Superior temporal gyrus (tissue), 1 donor: ENCODE measurements around the gene ROR1.

Experiments
- DNase-seq: peaks from one replicate; pipeline ENCODE4 v3.0.0-alpha.2; 2016; ENCODE audit errors: extremely low spot score

The ROR1 gene

DNA sequence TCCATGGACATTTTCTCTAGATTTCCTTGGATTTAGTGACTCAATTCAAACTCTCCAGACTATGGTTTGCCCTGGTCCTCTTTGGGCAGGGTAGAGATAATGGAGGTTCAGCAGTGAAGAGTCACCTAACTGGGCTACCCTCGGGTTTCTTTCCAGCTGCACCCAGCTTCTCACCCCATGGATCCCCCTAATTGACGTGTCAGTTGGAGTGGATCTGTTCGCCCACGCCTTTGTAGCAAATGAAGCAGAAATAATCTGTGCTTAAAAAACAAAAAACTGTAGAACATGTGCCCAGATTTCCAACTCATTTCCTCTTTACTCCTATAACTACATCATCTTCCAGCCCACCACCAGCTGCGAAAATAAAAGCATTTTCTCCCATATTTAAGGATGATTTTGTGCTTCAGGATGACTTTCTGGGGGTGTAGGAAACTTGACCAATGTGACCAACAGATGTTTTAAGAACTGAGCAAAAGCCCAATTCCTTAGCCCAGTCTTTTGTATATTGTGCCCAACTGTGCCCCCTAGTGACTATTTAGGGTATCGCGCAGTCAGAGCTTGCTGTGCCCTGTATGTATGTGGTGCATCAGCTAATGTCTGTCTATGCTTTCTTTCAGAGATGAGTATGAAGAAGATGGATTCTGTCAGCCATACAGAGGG lies 363.1 kb downstream of the ROR1 start:
- DNase-seq = peak; percentile 98

DNA sequence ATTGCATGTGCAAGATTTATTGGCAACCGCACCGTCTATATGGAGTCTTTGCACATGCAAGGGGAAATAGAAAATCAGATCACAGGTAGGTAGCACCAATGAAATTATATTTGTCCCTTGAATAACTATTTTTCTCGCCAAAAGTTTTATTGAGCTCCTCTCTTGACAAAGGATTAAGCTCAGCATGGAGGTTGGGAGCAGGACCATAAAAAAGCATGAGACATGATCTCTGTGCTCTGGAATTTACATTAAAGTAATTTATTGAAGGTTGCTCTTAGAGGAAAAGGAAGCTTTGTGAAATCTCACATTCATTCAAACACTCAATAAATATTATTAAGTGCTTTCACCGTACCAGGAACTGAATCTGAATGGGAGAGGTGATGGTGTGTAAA lies 363.6 kb downstream of the ROR1 start:
- DNase-seq = no peak

DNA sequence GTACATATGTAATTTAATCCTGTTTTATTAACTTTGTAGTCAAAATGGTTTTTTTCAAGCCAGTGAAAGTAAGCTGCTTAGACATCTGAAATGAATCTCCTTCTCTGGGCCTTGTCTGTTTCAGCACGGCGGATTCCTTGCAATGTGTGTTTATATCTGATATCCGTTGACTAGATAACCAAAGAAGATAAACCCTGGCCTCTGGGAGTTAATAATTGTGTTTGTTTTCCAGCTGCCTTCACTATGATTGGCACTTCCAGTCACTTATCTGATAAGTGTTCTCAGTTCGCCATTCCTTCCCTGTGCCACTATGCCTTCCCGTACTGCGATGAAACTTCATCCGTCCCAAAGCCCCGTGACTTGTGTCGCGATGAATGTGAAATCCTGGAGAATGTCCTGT lies 366.1 kb downstream of the ROR1 start:
- no peak for DNase-seq

DNA sequence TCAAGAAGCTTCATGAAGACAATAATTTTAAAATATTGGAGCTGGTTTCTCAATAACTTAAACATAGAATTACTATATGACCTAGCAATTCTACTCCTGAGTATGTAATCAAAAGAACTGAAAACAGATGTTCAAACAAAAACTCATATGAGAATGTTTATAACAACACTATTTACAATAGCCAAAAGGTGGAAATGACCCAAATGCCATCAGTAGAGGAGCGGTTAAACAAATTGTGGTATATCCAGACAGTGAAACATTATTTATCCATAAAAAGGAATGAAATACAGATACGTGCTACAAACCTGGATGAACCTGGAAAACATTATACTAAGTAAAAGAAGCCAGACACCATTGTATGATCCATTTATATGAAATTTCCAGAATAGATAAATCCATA lies 366.8 kb downstream of the ROR1 start:
- DNase-seq = no peak

DNA sequence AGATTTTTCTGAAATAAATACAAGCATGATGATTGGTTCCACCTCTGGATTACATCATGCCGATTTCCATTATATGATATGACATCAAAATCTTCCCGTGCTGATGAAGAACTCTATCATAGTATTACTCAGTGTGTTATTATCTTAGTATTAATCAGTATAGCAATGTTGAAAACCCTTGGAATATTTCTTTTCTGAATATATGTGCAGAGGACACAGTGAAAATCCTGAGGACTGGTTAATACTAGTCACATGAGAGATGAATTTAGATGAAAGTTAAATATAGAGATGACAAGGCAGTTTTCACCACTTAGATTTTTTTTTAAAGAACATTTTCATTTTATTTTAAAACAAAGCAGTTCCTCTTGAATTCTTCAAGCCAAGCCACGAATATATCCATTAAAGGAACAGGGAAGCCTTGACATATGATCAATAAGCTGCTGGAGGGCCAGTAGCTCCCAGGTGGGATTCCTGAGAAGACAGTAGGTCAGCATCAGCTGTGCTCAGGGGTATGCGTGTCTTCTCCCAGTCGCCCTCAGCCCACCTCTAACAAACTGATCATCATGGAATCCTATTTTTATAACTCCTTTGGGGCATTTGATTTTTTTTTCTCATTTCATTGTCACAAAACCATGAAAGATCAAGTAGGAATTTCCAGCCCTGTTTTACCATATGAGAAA lies 373.4 kb downstream of the ROR1 start:
- DNase-seq = no peak

DNA sequence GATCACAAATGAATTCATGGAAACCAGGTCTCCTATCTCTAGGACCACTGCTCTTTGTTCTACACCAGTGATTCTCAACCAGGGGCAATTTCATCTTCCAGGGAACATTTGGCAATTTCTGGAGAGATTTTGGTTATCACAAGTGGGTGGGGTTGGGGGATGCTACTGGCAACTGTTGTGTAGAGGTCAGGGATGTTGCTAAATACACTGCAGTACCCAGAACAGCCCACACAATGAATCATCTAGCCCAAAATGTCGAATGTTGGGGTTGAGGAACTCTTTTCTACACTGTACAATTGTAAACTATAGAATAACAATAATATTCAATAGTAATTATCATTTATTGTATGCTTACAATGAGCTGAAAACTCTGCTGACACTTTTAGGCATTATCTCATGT lies 373.9 kb downstream of the ROR1 start:
- no peak for DNase-seq

DNA sequence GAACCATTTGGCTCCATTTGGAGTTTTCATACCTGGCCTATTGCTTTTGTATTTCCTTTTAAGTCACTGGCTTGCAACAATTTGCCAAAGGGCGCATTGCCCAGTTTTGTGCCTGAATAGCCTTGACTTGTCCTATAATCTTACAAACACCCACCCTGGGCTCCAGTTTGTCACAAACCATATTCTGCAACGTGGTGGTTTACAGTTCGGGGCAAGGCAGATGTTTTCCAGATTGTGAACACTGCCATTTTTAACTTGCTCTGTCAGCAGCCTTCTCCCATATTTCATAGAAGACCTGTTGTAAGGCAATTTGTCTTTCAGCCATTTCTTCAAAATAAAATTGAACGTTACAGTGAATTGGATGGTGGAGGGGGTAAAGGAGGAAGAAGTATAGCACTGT lies 376.4 kb downstream of the ROR1 start:
- no peak for DNase-seq

DNA sequence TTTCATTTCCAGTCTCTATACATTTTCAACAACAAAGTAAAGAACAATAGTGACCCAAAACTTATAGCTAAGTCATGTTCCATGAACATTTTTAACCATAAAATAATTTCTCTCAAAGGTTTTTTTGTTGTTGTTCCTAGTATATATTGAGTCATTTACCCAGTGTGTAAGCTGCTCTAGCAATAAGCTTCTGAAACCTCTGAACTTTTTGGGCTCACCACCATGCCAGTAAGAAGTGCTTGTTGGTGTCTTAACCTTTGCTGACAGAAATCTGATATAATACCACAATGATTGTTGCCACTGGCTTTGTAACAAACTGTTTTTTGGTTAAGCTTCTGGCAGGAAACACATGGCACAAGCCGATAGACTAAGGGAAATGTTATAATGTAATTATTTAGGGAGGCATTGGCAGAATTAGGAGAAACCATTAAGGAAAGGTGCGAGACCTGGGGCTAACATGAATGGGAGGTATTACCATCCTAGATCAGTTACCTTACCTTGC lies 377.0 kb downstream of the ROR1 start:
- DNase-seq = no peak

DNA sequence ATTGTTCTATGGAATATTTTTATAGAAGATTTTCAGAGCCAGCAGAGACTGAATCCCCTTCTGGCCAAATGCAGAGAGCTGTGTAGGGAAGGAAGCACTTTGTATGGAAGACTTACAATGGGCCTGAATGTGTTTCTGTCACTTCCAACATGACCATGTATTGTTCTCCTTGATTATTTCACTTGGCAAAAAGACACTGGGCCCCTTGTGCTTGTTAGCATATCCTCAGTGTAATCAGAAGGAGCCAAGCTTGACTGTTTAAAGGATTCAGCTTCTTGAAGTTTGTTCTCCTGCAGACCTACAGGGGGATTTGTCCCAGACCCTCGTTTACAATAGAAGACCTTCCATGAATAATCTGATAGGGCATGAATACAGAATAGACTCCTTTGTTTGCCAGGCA lies 381.5 kb downstream of the ROR1 start:
- peak; percentile 84 for DNase-seq

DNA sequence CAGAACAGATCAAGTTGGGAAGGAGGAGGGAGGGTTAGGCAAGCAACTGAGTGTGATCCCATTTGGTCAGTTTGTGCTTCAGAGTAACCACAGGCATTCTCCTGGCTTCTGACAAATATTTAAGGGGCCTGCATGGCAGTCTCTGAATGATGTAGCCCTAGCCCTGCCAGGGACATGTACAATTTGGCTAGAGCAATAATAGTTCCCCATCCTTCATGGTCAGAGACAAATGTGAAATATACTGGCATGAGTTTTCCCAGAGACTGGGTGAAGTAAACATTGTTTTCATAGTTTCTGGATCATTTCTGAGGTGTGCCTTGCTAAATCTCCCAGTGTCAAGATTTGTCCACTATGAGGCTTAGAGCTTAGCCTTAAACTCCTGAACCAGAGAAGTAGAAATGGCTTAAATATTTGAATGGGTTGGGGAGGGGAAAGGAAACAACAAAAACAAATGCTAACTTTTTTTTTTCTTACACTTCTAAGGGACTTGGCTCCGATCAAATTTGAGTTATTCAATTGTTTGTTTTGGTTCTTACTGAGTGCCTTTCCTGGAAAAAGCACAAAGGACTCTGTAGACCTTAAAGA lies 387.6 kb downstream of the ROR1 start:
- DNase-seq = no peak

DNA sequence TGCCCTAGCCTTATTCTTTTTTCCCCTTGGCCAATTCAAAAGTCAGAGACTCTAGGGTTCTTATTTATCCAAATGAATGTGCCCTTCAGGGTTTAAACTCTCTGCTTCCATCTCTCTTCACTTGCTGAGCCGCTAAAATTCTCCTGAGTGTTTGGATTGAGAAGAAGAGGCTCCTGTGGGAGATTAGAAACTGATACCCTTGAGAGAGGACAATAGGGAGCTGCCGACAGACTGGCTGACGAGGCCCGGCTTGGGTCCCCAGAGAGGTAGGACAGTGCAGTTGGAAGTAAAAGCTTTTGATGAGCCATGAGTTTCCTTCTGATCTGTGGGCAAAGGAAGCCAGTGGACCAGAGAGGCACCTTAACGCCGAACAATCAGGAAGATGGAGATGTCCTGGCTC lies 388.3 kb downstream of the ROR1 start:
- no peak for DNase-seq

DNA sequence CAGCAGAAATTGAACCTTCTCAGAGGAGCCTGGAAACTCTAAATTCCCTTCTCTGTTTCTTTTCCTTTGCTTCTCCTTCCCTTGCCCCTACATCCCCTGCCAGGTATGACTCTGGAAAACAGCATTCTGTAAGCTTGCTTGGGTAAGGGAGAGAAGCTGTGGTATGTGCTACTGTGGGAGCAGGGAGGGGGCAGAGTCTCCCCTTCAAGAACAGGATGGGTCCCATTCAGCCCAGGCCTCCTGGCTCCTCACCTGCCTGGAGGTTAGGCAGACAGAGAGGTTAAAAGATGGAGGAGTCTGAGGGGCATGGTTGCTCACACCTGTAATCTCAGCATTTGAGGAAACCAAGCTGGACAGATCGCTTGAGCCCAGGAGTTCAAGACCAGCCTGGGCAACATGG lies 389.0 kb downstream of the ROR1 start:
- no peak for DNase-seq

DNA sequence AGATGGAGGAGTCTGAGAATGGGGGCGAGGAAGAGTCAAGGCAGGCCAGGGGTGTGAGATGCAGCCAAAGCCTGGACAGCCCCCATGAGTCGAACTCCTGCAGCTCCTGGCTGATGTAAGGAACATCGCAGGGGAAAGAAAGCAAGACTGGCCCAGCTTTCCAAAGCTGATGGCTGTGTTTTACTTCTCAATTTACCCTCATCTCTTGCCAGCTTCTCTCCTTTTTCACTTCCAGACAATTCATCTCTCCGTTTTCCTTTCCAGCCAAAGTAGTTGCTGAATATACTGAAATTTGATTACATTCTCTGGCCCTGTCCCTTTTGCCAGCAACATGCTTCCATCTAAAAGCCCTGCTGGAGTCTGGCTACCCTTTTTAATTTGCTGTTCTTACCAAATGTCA lies 389.6 kb downstream of the ROR1 start:
- no peak for DNase-seq

DNA sequence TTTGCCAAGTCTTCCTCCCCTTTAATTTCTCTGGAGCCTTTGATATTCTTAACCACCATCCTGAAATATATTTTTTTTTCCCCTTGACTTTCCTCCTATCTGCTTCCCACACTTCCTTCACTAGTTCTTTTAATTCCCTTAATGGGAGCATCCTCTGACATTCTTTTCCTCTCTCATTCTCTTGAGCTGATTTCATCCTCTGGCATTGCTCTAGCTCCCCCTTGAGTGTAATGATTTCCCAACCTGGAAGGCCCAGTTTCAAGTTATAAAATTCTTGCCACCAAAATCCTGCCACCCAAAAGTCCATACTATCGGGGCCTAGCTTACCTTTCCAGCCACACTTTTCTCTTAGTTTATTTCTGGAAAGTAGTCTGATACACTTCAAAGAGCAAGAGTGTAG lies 390.2 kb downstream of the ROR1 start:
- peak; percentile 75 for DNase-seq

DNA sequence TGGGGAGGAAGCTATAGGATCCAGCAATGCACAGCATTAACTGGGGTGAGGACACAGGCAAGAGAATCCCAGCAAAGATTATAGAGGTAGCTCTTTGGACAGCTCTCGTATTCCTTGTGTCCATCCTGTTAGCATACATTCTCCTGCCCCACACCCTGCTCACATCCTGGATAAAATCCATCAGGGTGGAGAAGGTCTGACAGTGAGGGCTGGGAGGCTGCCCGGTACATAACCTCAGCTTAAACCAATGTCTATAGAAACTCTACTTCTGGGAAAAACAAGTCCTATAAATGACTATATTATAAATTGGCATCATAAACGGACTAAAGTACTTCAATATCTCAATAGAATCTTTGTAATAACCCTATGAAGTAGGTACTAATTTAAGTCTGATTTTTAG lies 392.8 kb downstream of the ROR1 start:
- DNase-seq = no peak

DNA sequence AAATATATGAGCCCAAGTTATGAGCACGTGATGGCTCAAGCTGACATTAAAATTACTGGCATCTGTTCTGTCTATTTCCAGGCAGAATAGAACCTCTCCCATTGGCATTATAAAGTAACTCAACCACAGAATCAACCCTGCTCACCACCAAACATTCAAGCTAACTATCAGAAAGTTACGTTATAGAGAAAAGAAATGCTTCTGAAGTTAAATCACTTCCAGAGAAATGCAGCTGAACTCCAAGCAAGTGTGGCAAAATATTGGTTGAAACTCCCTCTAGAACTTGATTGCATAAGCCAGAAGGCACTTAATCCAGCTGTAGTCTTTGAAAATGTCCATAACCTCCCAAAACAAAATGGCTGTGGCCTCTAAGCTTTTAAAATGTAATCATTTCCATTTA lies 393.4 kb downstream of the ROR1 start:
- DNase-seq = no peak

DNA sequence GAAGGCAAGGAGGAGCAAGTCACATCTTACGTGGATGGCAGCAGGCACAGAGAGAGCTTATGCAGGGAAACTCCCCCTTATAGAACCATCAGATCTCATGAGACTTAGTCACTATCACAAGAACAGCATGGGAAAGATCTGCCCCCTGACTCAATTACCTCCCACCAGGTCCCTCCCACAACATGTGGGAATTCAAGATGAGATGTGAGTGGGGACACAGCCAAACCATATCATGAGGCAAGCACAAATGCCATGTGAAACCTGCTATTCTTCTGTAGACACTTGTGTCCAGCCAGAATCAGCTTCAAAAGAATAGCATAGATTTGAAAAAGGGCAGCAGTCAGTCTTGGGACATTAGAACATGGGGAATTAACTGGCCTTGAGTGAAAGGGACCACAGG lies 397.4 kb downstream of the ROR1 start:
- DNase-seq = no peak

DNA sequence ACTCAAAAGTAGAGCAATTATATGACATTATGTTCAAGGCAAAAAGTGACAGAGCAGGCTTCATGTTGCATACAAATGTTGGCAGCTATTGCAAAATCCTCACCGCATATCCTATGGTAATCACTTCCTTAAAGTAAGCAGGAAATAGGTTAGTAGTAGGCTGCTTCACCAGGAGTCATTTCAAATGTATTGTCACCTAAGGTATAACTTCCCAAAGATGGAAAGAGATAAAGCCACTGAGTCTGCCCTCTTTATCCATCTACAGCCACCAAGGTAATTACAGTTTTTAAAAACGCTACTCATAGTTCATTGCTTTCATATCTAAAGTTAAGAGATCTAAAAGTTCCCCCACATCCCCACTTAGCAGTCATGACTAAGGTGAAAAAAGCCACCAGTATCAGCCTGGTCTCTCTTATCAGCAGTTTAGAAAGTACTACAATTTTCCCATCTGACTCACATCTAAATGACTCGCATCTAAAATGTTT lies 398.0 kb downstream of the ROR1 start:
- no peak for DNase-seq

DNA sequence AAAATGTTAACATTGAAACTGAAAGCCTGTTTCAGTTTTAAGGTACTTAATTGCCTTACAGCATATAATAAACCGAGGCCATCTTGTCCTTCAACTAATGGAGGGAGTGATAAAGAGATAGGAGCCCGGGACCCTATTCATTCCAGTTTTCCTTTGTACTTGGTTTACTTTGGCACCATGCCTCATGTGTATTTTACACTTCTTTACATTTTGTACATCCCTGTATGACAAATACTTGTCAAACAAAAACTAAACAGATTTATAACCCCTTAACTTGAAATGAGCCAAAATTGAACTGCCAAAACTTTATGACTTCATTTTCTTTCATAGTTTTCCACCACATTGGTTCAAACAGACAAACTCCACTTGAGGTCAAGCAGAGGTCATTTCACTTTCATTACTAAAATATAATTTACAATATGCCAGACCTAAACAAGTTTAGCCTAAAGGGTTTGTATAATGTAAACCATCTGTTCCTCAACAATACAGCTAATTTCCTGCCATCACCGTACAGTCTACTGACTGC lies 398.7 kb downstream of the ROR1 start:
- no peak for DNase-seq

DNA sequence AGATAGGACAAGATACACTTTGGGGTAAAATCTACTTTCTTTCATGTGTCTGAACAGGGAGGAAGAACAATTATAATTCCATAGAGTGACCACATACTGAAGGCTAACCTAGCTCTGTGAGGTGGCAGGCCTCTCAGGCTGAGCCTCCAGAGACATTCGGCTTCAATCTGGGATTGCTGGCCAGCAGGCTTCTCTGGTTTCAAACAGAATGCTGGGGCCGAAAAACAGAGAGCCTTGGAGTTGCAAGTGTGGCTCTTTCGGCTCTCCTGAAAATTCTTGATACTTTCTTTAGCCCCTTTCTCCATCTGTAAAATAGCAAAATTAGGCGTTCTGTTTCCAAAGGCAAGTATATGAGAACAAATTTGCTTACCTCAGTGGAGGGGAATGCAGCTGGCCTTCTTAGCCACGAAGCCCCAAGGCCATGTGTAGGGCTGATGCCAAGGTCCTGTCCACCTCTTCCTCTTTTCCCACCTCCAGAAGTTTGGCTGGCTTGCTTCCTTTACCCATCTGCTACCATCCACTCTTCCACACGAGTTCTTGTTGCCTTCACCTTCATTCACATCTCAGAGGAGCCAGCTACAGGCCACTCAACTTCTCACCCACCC lies 399.6 kb downstream of the ROR1 start:
- no peak for DNase-seq

DNA sequence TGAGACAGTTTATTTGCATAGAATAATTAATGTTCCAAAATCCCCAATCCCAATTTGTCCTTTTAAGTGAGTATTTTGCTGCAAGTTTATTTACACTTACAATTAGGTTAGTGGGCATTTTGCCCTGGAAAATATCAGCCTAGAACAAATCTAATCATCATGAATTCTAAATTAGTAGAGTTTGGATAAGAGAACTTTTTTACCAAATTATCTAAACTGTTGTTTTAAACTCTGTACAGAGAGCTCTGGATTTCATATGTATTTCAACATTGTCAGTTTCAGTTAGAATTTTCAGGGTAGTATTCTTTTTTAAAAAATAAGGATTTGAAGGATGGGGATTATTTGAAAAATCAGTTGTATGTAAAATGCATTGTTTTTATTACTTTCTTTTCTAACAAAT lies 401.8 kb downstream of the ROR1 start:
- DNase-seq = no peak

DNA sequence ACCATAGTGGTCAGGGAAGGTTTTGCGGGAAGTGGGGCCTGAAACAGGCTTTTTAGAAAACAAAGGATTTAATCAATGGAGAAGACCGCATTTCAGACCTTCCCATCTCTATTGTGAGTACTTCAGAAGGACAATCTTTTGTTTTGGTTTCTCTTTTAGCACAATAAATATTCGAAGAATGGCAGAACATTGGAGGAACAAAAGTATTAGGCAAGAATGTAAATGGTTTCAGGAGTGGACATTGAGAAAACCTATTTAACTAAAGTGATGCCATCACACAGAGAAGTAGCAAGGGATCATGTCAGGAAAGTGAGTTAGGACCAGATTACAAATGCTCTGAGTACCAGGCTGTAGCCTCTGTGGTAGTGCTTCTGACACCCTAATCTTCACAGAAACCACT lies 402.8 kb downstream of the ROR1 start:
- DNase-seq = no peak

DNA sequence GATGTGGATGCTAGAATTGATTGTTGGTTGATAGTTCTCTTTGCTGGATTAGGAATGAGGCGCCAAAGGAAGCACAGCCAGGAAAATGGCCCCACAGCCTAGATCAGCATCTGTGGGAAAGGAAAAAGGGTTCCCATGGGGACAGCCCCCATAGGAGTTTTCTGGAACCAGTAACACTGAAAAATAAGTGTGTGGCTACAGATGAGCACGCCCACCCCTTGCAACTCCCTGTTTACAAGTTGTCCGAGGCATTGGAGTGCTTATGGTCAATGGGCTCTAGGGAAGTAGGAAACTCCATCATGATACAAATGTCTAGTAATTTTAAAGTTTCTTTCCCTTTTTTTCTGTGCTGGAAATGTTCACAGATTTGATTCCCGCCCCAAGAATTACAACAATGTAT lies 405.8 kb downstream of the ROR1 start:
- no peak for DNase-seq
